ENCODE measurements around the gene DAAM2.

Gene DAAM2

GRCh38 chr6:39790772-39791171, 1.4 kb upstream of the DAAM2 start:
- no peak for ATAC-seq

- ATAC-seq, result no peak
These were observed 865 bp upstream of the DAAM2 start for GRCh38 chr6:39791311-39791710.

- ATAC-seq, result no peak
These were observed 619 bp downstream of the DAAM2 start for GRCh38 chr6:39792540-39793450.

- no peak for ATAC-seq
These were observed 1.3 kb downstream of the DAAM2 start for GRCh38 chr6:39793516-39793915.

GRCh38 chr6:39794231-39794630, 2.1 kb downstream of the DAAM2 start:
- ATAC-seq, result no peak

- no peak for ATAC-seq
These were observed 5.6 kb downstream of the DAAM2 start for GRCh38 chr6:39797751-39798150.

GRCh38 chr6:39800034-39801032, 8.2 kb downstream of the DAAM2 start:
- ATAC-seq, result no peak

GRCh38 chr6:39801456-39802251, 9.5 kb downstream of the DAAM2 start:
- no peak for ATAC-seq

GRCh38 chr6:39803872-39804271, 11.7 kb downstream of the DAAM2 start:
- no peak for ATAC-seq

GRCh38 chr6:39804466-39805065, 12.4 kb downstream of the DAAM2 start:
- no peak for ATAC-seq

GRCh38 chr6:39806278-39806677, 14.1 kb downstream of the DAAM2 start:
- ATAC-seq, result no peak

- ATAC-seq, result no peak
These were observed 16.2 kb downstream of the DAAM2 start for GRCh38 chr6:39808346-39808745.

- no peak for ATAC-seq
These were observed 16.8 kb downstream of the DAAM2 start for GRCh38 chr6:39808964-39809363.

GRCh38 chr6:39811835-39812345, 19.7 kb downstream of the DAAM2 start:
- no peak for ATAC-seq

- no peak for ATAC-seq
These were observed 20.3 kb downstream of the DAAM2 start for GRCh38 chr6:39812496-39812852.

- ATAC-seq, result no peak
These were observed 20.8 kb downstream of the DAAM2 start for GRCh38 chr6:39812853-39813533.

- no peak for ATAC-seq
These were observed 22.1 kb downstream of the DAAM2 start for GRCh38 chr6:39814236-39814635.

GRCh38 chr6:39815356-39815755, 23.2 kb downstream of the DAAM2 start:
- no peak for ATAC-seq

GRCh38 chr6:39816747-39817146, 24.6 kb downstream of the DAAM2 start:
- ATAC-seq, result no peak

GRCh38 chr6:39818695-39819094, 26.5 kb downstream of the DAAM2 start:
- no peak for ATAC-seq

- no peak for ATAC-seq
These were observed 27.1 kb downstream of the DAAM2 start for GRCh38 chr6:39819228-39819627.

Data from activated CD4-positive, CD25-positive, alpha-beta regulatory T cell treated with anti-CD3 and anti-CD28 coated beads, Interleukin-2, amount 50 U/mL, for 24 hours (primary cell).